Measurements from ENCODE around the gene CYB561. TPM values are rescaled to one million over a fixed set of nuclear protein-coding genes. Genes with fewer than 3 reads are reported as not detected.

CYB561 gene
- total and polyA plus RNA-seq, 10 of the 15 experiments (the other 5 are each of a cell fraction or from before 2014, with no cell fraction given), result 0.52 to 6.9 (median 2.5) TPM

GRCh38 chr17:63441654-63442053 is 4.5 kb downstream of the CYB561 start (continued):
- TF ChIP-seq ZNF687 (IDR thresholded peaks at IDR 0.05) (no peak), E2F8 (IDR thresholded peaks at IDR 0.05; ENCODE audit: low read depth, partially characterized antibody) (no peak), RELB (IDR thresholded peaks at IDR 0.05; ENCODE audit: low read depth) (no peak), CBX3 (IDR thresholded peaks at IDR 0.05; ENCODE audit: borderline replicate concordance, low read depth) (no peak)

Measured in GM12878 (cell line).